Osteoblast (primary cell): ENCODE measurements around the gene ZNF705A. TPM values are rescaled to one million over a fixed set of nuclear protein-coding genes. Genes with fewer than 3 reads are reported as not detected.

Source experiments
- DNase-seq: peaks from one replicate; pipeline ENCODE4 v3.0.0; 2011; ENCODE audit warnings: low spot score, mixed read lengths; ENCODE audit not compliant: insufficient read length; ENCODE audit errors: missing footprints
- H2AFZ ChIP-seq: 2 replicates; pipeline ENCODE4 v1.6.0; 2011; ENCODE audit warnings: mild to moderate bottlenecking, low read length
- H3K27ac ChIP-seq: 2 replicates; pipeline ENCODE4 v1.5.1; 2011; ENCODE audit warnings: mild to moderate bottlenecking, low read depth, low read length, moderate library complexity
- H3K27me3 ChIP-seq: 2 replicates; pipeline ENCODE4 v1.6.0; 2012; ENCODE audit warnings: mild to moderate bottlenecking, control low read depth, inconsistent platforms, low read length, moderate library complexity; ENCODE audit not compliant: insufficient read depth
- H3K36me3 ChIP-seq: 2 replicates; pipeline ENCODE4 v1.5.1; 2011; ENCODE audit warnings: mild to moderate bottlenecking, low read length, control low read depth, moderate library complexity; ENCODE audit not compliant: insufficient read depth
- H3K4me1 ChIP-seq: 2 replicates; pipeline ENCODE4 v1.5.1; 2011; ENCODE audit warnings: mild to moderate bottlenecking, low read length, control low read depth, moderate library complexity; ENCODE audit not compliant: insufficient read depth
- H3K4me2 ChIP-seq: 2 replicates; pipeline ENCODE4 v1.6.0; 2011; ENCODE audit warnings: mild to moderate bottlenecking, low read length; ENCODE audit not compliant: insufficient read depth
- H3K4me3 ChIP-seq: fragments of 200-600 bp; sonication (generic); 3 replicates; pipeline ENCODE4 v1.5.1; 2012; ENCODE audit warnings: mild to moderate bottlenecking, low read length, inconsistent platforms; ENCODE audit not compliant: insufficient read depth
- H3K79me2 ChIP-seq: 2 replicates; pipeline ENCODE4 v1.6.0; 2012; ENCODE audit warnings: mild to moderate bottlenecking, low read length, control low read depth, inconsistent platforms; ENCODE audit not compliant: insufficient read depth
- H3K9me3 ChIP-seq: 2 replicates; pipeline ENCODE4 v1.5.1; 2011; ENCODE audit warnings: low read depth, low read length, control low read depth
- H4K20me1 ChIP-seq: 2 replicates; pipeline ENCODE4 v1.6.0; 2012; ENCODE audit warnings: mild to moderate bottlenecking, low read length, control low read depth; ENCODE audit not compliant: insufficient read depth
- total RNA-seq: library from RNA; depleted of rRNA; stranded (reverse); fragments of >200 nt; gene quantifications from 2 replicates; pipeline ENCODE4 v1.2.3, GENCODE V29; 2012
- TF ChIP-seq, protein P1 (sequence below): IDR thresholded peaks from 2 replicates; pipeline ENCODE4 v1.5.1; 2011; ENCODE audit warnings: mild to moderate bottlenecking, low read depth, low read length, moderate library complexity; ENCODE audit errors: extremely low read depth

The ZNF705A gene
- total RNA-seq, 1 donor = not detected

DNA sequence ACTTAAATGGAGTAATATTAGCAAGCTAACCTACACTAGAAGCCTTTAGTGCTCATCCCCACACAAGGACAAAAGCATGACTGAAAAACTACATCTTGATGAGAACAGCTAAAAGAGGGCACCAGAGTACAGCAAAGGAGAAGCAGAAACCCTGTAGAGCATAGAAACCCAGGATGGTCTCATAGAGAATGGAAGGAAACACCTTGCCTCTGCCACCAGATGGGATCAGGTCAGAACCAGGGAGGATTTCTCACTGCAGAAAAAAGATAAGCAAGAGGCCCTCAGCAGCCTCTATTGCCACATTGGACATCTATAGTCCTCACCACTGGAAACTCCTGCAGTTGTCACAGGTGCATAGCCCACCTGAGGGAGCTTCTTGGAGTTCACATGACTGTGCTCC lies 13.6 kb upstream of the ZNF705A start:
- Histone ChIP-seq H3K36me3 (no peaks in the 10 kb centered on the region), H3K9me3 (no peaks in the 10 kb centered on the region), H3K27me3 (no peaks in the 10 kb centered on the region), H2AFZ (no peak overlapping the region), H3K27ac (no peak overlapping the region), H3K4me3 (no peak overlapping the region), H3K4me2 (no peak overlapping the region), H3K4me1 (peaks cover 13% of the 10 kb centered on the region), H3K79me2 (no peaks in the 10 kb centered on the region), H4K20me1 (no peaks in the 10 kb centered on the region)
- TF ChIP-seq, protein P1, sequence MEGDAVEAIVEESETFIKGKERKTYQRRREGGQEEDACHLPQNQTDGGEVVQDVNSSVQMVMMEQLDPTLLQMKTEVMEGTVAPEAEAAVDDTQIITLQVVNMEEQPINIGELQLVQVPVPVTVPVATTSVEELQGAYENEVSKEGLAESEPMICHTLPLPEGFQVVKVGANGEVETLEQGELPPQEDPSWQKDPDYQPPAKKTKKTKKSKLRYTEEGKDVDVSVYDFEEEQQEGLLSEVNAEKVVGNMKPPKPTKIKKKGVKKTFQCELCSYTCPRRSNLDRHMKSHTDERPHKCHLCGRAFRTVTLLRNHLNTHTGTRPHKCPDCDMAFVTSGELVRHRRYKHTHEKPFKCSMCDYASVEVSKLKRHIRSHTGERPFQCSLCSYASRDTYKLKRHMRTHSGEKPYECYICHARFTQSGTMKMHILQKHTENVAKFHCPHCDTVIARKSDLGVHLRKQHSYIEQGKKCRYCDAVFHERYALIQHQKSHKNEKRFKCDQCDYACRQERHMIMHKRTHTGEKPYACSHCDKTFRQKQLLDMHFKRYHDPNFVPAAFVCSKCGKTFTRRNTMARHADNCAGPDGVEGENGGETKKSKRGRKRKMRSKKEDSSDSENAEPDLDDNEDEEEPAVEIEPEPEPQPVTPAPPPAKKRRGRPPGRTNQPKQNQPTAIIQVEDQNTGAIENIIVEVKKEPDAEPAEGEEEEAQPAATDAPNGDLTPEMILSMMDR = no peak
- DNase-seq = no peak

DNA sequence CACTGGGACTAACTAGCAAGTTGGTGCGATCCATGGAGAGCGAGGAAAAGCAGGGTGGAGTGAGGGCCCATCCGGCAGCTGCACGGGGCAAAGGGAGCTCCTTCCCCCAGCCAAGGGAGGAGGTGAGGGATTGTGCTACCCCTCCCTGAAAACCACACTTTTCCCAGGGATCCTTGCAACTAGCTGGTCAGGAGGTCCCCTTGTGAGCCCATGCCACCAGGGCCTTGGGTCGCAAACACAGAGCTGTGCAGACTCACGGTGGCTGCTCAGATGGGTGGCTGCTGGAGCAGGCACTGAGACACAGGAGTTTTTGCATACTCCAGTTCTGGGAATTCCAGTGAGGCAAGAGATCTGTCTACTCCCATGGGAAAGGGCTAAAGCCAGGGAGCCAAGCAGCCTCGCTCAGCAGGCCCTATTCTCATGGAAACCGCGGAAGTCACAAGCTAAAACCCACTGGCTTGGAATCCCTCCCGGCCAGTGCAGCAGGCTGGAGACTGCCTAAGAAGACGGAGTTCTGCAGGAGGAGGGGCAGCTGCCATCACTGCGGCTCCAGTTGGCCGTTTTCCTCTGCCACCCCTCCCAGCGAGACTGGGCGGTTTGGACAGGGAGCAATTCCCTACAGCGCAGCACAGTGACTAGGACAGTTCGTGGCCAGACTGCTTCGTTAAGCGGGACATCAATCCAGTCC lies 10.9 kb upstream of the ZNF705A start:
- DNase-seq = peak; percentile 77
- no peaks in the 10 kb centered on the region for H3K79me2 ChIP-seq
- TF ChIP-seq, protein P1 = no peak
- no peaks in the 10 kb centered on the region for H3K36me3 ChIP-seq
- H3K27me3 ChIP-seq = no peaks in the 10 kb centered on the region
- no peaks in the 10 kb centered on the region for H3K9me3 ChIP-seq
- peak overlapping the region; percentile 76 for H3K4me2 ChIP-seq
- peak overlapping the region; percentile 64 for H3K27ac ChIP-seq
- peak overlapping the region; percentile 62 for H3K4me3 ChIP-seq
- peak overlapping the region; percentile 91 for H2AFZ ChIP-seq
- H4K20me1 ChIP-seq = no peaks in the 10 kb centered on the region
- H3K4me1 ChIP-seq = peaks cover 13% of the 10 kb centered on the region

DNA sequence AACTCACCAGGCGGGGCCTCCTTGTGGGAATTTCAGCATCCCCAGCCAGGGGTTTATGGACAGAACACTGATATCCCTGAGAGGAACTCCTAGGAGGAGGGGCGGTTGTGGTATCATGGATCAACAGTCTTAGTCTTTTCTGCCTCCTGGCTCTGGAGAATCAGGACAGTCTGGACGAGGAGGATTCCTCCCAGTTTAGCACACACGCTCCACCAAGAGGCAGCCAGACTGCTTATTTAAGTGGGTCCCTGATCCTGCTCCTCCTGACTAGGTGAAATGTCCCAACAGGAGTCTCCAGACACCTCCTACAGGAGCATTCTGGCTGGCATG lies 10.4 kb upstream of the ZNF705A start:
- H3K36me3 ChIP-seq = no peaks in the 10 kb centered on the region
- H3K27me3 ChIP-seq = no peaks in the 10 kb centered on the region
- H3K9me3 ChIP-seq = no peaks in the 10 kb centered on the region
- H3K4me3 ChIP-seq = peak overlapping the region; percentile 62
- H3K27ac ChIP-seq = peak overlapping the region; percentile 64
- peak overlapping the region; percentile 91 for H2AFZ ChIP-seq
- no peaks in the 10 kb centered on the region for H4K20me1 ChIP-seq
- TF ChIP-seq, protein P1 = no peak
- peaks cover 13% of the 10 kb centered on the region for H3K4me1 ChIP-seq
- peak overlapping the region; percentile 76 for H3K4me2 ChIP-seq
- DNase-seq = no peak
- H3K79me2 ChIP-seq = no peaks in the 10 kb centered on the region

DNA sequence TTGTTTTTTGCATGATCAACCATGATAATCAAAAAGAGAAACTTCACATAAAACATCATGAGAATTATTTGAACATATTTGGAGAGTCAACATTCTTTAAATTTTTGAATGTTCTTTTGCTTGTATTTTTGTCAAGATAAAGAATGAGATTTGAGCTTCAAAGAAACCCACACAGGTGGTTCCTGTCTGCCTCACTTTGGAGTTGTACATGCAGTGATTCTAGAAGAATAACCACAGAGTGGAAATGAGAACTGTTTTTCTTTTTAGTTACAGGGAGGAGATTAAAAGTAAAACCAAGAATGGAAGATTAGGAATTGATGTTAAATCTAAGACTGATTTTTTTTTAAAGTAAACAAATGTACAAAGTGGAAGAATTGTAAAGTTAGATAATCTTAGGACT lies 2.3 kb upstream of the ZNF705A start:
- TF ChIP-seq, protein P1 = no peak
- Histone ChIP-seq H4K20me1 (no peaks in the 10 kb centered on the region), H3K9me3 (no peaks in the 10 kb centered on the region), H3K4me2 (no peak overlapping the region), H3K4me1 (peaks cover 7% of the 10 kb centered on the region), H3K27me3 (no peaks in the 10 kb centered on the region), H3K79me2 (no peaks in the 10 kb centered on the region), H2AFZ (no peak overlapping the region), H3K27ac (no peak overlapping the region), H3K4me3 (no peak overlapping the region), H3K36me3 (no peaks in the 10 kb centered on the region)
- DNase-seq = no peak
